Measurements from ENCODE around the gene CAMK2N2.

Gene CAMK2N2

DNA sequence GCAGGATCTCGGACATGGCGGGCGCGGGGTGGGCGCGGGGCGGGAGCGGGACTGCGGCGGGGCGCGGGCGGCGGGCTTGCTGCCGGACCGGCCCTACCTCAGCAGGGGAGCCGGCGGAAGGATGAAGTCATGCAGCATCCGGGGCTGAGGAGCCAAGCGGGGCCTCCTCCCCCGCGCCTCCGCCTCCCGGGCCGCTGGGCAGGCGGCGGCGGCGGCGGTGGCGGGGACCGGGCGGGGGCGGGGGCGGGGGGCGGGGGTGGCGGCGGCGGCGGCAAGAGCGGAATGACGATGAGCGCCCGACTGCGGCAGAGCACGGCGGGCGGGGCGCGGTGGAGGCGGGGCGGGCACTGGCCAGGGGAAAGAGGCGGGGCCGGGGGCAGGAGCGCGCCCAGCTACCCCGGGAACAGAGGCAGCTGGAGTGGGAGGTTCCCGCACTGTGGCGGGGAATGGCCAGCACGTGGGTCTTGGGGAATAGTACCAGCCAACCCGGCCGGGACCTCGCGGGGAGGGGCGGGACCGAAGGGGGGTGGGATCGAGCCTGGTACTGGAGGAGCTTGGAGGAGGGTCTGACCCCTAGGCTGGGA is at the start of gene CAMK2N2:
TSS of gene CAMK2N2 (minus strand) at position 284 of the 584 bp plus-strand sequence. CDS start at position 16, 268 bp downstream.
- FAIRE-seq = no peak

- no peak for FAIRE-seq
Observed at GRCh38 chr3:184308744-184309143, 47.4 kb upstream of the CAMK2N2 start.

- no peak for FAIRE-seq
Observed at GRCh38 chr3:184307915-184308314, 46.6 kb upstream of the CAMK2N2 start.

DNA sequence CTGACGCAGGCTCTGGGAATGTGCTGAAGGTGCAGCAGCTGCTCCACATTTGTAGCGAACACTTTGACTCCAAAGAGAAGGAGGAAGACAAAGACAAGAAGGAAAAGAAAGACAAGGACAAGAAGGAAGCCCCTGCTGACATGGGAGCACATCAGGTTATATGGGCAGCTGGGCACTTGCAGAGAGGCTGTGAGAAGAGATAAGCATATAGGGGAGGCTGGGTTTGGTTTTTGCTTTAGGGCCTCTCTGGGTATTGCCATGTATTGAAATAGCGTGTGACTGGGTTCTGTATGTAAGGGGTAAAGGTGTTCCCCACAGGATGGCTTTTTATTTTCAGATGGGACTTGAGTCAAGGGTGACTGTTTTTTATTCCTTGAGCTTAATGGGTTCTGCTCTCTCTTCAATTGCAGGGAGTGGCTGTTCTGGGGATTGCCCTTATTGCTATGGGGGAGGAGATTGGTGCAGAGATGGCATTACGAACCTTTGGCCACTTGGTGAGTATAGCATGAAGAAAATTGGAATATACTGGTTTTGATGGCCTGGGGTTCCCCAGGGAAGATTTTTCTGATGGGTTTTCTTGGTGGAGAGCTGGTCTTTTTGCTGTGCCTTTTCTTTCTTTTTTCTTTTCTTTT is 45.1 kb upstream of the CAMK2N2 start:
- FAIRE-seq = no peak

DNA sequence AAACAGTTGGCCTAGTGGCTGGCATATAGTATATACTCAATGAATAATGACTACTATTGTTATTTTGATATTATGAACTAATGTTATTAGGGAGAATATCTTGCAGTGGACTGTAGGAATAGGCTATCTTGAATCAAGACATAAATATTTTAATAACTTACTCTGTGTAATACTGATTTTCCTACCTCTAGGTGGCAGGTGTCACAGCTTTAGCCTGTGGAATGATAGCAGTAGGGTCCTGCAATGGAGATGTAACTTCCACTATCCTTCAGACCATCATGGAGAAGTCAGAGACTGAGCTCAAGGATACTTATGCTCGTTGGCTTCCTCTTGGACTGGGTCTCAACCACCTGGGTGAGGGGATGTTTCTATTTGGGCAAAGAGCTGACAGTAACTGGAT is 44.2 kb upstream of the CAMK2N2 start:
- FAIRE-seq = no peak

- no peak for FAIRE-seq
Observed at GRCh38 chr3:184300378-184300720, 39.0 kb upstream of the CAMK2N2 start.

GRCh38 chr3:184299488-184300377 is 38.4 kb upstream of the CAMK2N2 start:
- no peak for FAIRE-seq

DNA sequence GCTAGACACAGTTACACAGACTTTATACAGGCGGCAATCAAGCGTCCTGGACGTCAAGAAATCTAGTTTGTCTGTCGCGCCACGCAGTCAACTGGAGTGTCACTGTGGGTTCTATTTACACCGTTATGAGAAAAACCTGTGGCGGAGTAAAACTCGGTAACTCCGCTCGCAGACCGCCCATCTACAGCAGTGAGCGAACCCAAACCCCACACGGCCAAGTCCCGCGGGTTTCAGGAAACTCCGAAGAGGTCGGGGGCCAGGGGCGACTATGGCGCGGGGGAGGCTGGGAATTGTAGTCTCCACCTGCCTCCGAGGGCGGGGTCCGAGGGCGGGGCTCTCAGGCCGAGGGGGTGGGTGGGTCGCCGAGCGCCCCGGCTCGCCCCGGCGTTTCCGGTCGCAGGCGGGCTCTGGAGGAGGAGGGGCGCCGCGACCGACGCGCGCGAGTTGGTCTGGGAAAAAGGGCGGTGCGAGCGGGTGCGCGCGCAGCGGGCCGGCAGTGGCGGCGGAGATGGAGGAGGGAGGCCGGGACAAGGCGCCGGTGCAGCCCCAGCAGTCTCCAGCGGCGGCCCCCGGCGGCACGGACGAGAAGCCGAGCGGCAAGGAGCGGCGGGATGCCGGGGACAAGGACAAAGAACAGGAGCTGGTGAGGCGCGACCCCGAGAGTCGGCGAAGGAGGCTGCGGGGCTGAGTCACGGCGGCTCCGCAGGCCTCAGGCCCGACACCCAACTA is 37.6 kb upstream of the CAMK2N2 start, which contains the start of gene PSMD2:
TSS of gene PSMD2 (plus strand) at position 483 of the 729 bp plus-strand sequence. CDS start at position 509, 26 bp downstream.
- no peak for FAIRE-seq

- FAIRE-seq = no peak
Observed at GRCh38 chr3:184296616-184297015, 35.3 kb upstream of the CAMK2N2 start.

DNA sequence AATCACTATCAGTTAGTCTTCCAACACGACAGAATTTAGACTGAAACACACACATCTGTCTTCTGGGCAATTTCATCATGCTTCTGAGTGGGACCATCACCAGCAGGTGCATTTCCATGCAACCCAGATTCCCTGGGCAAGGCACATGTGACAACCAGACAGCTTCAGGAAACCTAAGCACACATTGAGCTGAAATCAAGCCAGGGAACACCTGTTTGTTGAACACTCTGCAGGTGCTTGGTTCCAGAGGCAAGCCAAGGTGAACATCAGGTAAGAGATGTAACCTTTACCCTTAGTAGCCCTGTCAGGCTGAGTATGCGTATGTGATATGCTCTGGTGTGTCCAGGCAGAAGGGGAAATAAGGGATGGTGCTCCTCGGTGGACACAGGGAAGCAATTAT is 34.4 kb upstream of the CAMK2N2 start:
- no peak for FAIRE-seq

GRCh38 chr3:184291738-184292445 is 30.5 kb upstream of the CAMK2N2 start:
- FAIRE-seq = no peak

- no peak for FAIRE-seq
Observed at GRCh38 chr3:184291044-184291737, 29.8 kb upstream of the CAMK2N2 start.

- FAIRE-seq = no peak
Observed at GRCh38 chr3:184290331-184290730, 29.0 kb upstream of the CAMK2N2 start.

- FAIRE-seq = no peak
Observed at GRCh38 chr3:184289426-184289938, 28.1 kb upstream of the CAMK2N2 start.

- FAIRE-seq = peak; percentile 31
Observed at GRCh38 chr3:184284696-184285095, 23.3 kb upstream of the CAMK2N2 start.

DNA sequence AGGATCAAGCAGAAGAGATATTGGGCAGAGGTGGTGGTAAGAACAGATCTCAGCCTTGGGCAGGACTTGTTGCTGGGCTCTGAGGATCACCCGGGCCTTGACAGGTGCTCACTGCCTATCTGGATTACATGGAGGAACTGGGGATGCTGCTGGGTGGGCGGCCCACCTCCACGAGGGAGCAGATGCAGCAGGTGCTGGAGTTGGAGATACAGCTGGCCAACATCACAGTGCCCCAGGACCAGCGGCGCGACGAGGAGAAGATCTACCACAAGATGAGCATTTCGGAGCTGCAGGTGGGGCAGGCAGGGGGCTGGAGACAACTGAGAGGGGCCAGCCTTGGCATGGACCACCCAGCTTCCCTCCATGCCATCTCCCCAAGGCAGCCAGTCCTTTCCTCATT is 22.3 kb upstream of the CAMK2N2 start:
- FAIRE-seq = no peak

- FAIRE-seq = no peak
Observed at GRCh38 chr3:184282941-184283340, 21.6 kb upstream of the CAMK2N2 start.

DNA sequence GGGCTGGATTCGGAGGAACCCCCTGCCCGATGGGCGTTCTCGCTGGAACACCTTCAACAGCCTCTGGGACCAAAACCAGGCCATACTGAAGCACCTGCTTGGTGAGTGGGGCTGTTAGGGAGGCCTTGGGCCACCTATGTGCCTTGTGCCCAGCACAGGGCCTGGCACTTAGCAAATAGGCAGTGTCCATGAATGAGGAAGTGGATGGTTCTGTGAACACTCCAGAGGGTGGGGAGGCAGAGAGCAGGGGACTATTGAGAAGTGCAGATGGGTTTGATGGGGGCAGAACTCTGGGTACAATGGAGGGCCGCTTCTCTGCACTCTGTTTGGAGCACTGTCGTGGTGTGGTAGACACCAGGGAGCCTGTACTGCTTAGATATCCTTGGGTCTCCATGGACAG is 16.0 kb upstream of the CAMK2N2 start:
- FAIRE-seq = no peak

DNA sequence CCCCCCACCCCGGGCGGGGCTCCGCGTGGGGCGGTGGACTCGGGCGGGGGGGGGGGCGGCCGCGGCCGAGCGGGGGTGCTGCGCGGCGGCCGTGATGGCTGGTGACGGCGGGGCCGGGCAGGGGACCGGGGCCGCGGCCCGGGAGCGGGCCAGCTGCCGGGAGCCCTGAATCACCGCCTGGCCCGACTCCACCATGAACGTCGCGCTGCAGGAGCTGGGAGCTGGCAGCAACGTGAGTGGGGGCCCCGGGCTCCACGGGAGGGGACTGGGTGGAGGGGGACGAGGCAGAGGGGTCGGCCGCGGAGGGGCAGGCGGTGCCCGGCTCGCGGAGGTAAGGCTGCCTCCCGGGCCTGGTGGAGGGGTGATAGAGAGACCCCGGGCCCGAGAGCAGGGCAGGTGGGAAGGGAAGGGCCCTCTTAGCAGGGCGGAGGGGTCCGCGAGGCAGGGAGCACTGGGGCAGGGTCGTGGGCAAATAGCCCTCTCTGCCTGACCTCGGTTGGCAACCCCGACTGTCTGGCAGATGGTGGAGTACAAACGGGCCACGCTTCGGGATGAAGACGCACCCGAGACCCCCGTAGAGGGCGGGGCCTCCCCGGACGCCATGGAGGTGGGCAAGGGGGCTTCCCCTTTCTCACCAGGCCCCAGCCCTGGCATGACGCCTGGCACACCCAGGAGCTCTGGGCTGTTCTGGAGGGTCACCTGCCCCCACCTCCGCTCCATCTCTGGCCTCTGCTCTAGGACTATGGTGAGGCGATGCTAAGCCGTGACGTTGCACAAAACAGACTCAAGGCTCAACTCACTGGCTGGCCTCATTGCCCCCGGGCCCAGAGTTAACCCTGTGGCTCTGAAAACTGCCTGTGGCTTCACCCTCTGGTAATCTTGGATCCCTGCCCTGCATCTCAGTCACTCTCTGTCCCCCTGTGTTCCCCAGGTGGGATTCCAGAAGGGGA is 14.9 kb upstream of the CAMK2N2 start, which contains the start of gene ECE2:
TSS of gene ECE2 (plus strand) at position 62 of the 950 bp plus-strand sequence. CDS start at position 194, 132 bp downstream.
- FAIRE-seq = no peak

DNA sequence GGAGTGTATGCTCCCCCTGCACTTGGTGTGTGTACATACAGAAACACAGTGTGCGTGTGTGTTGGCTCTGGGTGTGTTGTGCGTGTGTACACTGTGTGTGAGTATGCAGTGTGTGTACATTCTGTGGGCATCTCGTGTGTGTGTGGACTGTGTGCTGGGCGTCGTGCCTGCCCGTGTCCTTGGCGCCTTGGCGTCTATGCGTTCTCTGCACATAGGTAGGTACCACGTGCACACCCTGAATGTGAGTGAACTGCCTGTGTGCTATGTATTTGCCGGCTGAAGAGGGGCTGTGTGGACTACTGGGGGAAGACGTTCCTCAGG is 14.0 kb upstream of the CAMK2N2 start:
- no peak for FAIRE-seq

All from G401.6 (cell line).